Panc1 (cell line): Measurements from ENCODE around the gene HDAC7. TPM values are rescaled to one million over a fixed set of nuclear protein-coding genes. Genes with fewer than 3 reads are reported as not detected.

ENCODE experiments used
- ATAC-seq: fragments of 200-7000 bp; cut with Tn5 transposase; 2 replicates; pipeline ENCODE4 v1.9.1; 2020; ENCODE audit warnings: mild to moderate bottlenecking, moderate library complexity
- BruUV-seq: library from RNA; stranded (reverse); fragments of 400-500 nt; replicated peaks from 2 replicates; lab custom pipeline; 2021; lab: Mats Ljungman, UMichigan
- CTCF ChIA-PET: fragments of 300-600 bp; sonication (Branson Sonifier 250); formaldehyde crosslinking; loops from one replicate; lab custom pipeline; 2022; ENCODE audit warnings: antibody characterized with exemption; lab: Charles Lee
- POLR2A ChIA-PET: fragments of 300-600 bp; sonication (Branson Sonifier 250); formaldehyde crosslinking; loops from one replicate; lab custom pipeline; 2022; ENCODE audit warnings: antibody characterized with exemption; lab: Charles Lee
- DNase-seq: peaks from one replicate; pipeline ENCODE4 v3.0.0-alpha.2; 2010; ENCODE audit warnings: low read depth, low spot score
- H3K27ac ChIP-seq: 2 replicates; pipeline ENCODE4 v1.5.1; 2011; ENCODE audit warnings: mild to moderate bottlenecking, low read length, inconsistent platforms
- H3K27me3 ChIP-seq: fragments of 200-500 bp; sonication (Bioruptor generic); 2 replicates; pipeline ENCODE4 v1.6.0; 2014; ENCODE audit warnings: low read length, inconsistent platforms; ENCODE audit not compliant: control insufficient read depth, insufficient read depth
- H3K36me3 ChIP-seq: fragments of 200-500 bp; sonication (Bioruptor generic); 2 replicates; pipeline ENCODE4 v1.5.1; 2014; ENCODE audit warnings: inconsistent platforms, mild to moderate bottlenecking, low read length, moderate library complexity; ENCODE audit not compliant: control insufficient read depth, insufficient read depth
- H3K4me1 ChIP-seq: 2 replicates; pipeline ENCODE4 v1.5.1; 2011; ENCODE audit warnings: inconsistent platforms, mild to moderate bottlenecking, low read length, moderate library complexity; ENCODE audit not compliant: control insufficient read depth, insufficient read depth
- H3K4me3 ChIP-seq, 2 experiments: 2 replicates each; pipeline ENCODE4 v1.5.1; 2011 to 2012; ENCODE audit warnings: low read depth in 2 of 2, low read length in 2 of 2, mild to moderate bottlenecking in 2 of 2, inconsistent platforms in 1 of 2, moderate library complexity in 1 of 2
- H3K9me3 ChIP-seq: fragments of 200-500 bp; sonication (Bioruptor generic); 2 replicates; pipeline ENCODE4 v1.5.1; 2014; ENCODE audit warnings: low read depth, mild to moderate bottlenecking, inconsistent platforms, low read length, moderate library complexity; ENCODE audit not compliant: control insufficient read depth, insufficient read depth
- POLR2AphosphoS5 ChIP-seq: IDR thresholded peaks from 2 replicates; pipeline ENCODE4 v1.6.1; 2012; ENCODE audit warnings: mild to moderate bottlenecking, low read depth, low read length, moderate library complexity
- SIN3A ChIP-seq: IDR thresholded peaks from 2 replicates; pipeline ENCODE4 v1.6.1; 2012; ENCODE audit warnings: low read depth, mild to moderate bottlenecking, low read length, moderate library complexity, borderline replicate concordance; ENCODE audit not compliant: insufficient read depth
- TCF7L2 ChIP-seq: IDR thresholded peaks from 2 replicates; pipeline ENCODE4 v1.6.1; 2011; ENCODE audit warnings: mild to moderate bottlenecking, low read depth, low read length, inconsistent platforms
- in situ Hi-C: cut with HindIII; loops from 2 replicates; pipeline ENCODE4 v1.10.0; 2016; ENCODE audit warnings: low sequenced_read_pairs, low pct_unique_long_range_greater_than_20kb
- intact Hi-C: fragments of 100-400 bp; cut with micrococcal nuclease; formaldehyde crosslinking; loops from one replicate; pipeline ENCODE4 v1.10.0; 2022; ENCODE audit not compliant: unreplicated experiment
- total RNA-seq: library from RNA; stranded (reverse); gene quantifications from one replicate; pipeline ENCODE4 v1.2.1, GENCODE V29; 2021; ENCODE audit not compliant: unreplicated experiment
- TF ChIP-seq, protein P1 (sequence below), 2 experiments: IDR thresholded peaks; 2 replicates each; pipeline ENCODE4 v1.6.1; 2011 to 2012; ENCODE audit warnings: low read depth in 2 of 2, control low read depth in 1 of 2, low read length in 1 of 2, mild to moderate bottlenecking in 1 of 2, moderate library complexity in 1 of 2; ENCODE audit not compliant: insufficient read depth in 1 of 2
- TF ChIP-seq, protein P2 (sequence below): fragments of 450-650 bp; IDR thresholded peaks from 2 replicates; pipeline ENCODE4 v1.5.1; 2017; ENCODE audit warnings: mild to moderate bottlenecking

HDAC7 gene
- total RNA-seq, 1 experiment from 2014 or later = 84.2 TPM

DNA sequence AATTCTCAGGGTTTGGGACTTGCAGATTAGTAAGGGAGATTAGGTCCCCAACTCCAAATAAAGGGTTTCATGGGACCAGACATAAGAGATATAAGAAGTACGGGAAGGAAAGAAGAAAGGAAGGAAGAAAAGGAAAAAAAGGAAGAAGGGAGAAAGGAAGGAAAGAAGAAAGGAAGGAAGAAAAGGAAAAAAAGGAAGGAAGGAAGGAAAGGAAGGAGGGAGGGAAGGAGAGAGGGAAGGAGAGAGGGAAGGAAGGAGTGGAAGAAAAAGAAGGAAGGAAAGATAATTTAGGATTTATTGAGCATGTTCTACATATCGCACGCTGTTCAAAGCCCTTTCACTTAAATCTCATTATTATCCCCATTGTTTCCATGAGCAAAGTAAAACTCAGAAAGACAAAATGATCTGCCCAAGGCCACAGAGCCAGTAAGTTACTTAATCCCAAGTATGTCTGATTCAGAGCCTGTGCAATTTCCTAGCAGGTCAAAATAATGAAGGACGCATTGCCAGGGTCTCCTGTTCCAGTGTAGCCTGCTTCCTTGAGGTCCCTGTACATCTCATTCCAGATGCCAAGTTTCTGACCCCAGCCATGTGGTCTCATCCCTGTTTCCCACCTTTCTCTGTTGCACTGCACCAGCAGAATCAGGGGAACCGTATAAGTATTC lies 3.9 kb upstream of the HDAC7 start:
- H3K4me1 ChIP-seq = peaks cover 30% of the 10 kb centered on the region
- DNase-seq = no peak
- ChIA-PET CTCF (no interaction called here), POLR2A (no interaction called here)
- in situ Hi-C loops = no loop called here
- ATAC-seq = no peak
- no peaks in the 10 kb centered on the region for H3K27me3 ChIP-seq
- H3K36me3 ChIP-seq = no peaks in the 10 kb centered on the region
- TF ChIP-seq, protein P1, sequence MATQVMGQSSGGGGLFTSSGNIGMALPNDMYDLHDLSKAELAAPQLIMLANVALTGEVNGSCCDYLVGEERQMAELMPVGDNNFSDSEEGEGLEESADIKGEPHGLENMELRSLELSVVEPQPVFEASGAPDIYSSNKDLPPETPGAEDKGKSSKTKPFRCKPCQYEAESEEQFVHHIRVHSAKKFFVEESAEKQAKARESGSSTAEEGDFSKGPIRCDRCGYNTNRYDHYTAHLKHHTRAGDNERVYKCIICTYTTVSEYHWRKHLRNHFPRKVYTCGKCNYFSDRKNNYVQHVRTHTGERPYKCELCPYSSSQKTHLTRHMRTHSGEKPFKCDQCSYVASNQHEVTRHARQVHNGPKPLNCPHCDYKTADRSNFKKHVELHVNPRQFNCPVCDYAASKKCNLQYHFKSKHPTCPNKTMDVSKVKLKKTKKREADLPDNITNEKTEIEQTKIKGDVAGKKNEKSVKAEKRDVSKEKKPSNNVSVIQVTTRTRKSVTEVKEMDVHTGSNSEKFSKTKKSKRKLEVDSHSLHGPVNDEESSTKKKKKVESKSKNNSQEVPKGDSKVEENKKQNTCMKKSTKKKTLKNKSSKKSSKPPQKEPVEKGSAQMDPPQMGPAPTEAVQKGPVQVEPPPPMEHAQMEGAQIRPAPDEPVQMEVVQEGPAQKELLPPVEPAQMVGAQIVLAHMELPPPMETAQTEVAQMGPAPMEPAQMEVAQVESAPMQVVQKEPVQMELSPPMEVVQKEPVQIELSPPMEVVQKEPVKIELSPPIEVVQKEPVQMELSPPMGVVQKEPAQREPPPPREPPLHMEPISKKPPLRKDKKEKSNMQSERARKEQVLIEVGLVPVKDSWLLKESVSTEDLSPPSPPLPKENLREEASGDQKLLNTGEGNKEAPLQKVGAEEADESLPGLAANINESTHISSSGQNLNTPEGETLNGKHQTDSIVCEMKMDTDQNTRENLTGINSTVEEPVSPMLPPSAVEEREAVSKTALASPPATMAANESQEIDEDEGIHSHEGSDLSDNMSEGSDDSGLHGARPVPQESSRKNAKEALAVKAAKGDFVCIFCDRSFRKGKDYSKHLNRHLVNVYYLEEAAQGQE (IDR thresholded peaks at IDR 0.05; ENCODE audit: insufficient read depth in 1 of 2, low read depth in 2 of 2, low read length in 1 of 2) = no peak
- TF ChIP-seq SIN3A = no peak
- TF ChIP-seq TCF7L2 = no peak
- TF ChIP-seq POLR2AphosphoS5 = no peak
- TF ChIP-seq, protein P2, sequence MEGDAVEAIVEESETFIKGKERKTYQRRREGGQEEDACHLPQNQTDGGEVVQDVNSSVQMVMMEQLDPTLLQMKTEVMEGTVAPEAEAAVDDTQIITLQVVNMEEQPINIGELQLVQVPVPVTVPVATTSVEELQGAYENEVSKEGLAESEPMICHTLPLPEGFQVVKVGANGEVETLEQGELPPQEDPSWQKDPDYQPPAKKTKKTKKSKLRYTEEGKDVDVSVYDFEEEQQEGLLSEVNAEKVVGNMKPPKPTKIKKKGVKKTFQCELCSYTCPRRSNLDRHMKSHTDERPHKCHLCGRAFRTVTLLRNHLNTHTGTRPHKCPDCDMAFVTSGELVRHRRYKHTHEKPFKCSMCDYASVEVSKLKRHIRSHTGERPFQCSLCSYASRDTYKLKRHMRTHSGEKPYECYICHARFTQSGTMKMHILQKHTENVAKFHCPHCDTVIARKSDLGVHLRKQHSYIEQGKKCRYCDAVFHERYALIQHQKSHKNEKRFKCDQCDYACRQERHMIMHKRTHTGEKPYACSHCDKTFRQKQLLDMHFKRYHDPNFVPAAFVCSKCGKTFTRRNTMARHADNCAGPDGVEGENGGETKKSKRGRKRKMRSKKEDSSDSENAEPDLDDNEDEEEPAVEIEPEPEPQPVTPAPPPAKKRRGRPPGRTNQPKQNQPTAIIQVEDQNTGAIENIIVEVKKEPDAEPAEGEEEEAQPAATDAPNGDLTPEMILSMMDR = no peak
- H3K27ac ChIP-seq = peak overlapping the region; percentile 14; the same call in 1 of the 2 replicates
- no peaks in the 10 kb centered on the region for H3K9me3 ChIP-seq
- intact Hi-C loops = no loop called here
- no peak overlapping the region for H3K4me3 ChIP-seq
- BruUV-seq = no TSS peak

DNA sequence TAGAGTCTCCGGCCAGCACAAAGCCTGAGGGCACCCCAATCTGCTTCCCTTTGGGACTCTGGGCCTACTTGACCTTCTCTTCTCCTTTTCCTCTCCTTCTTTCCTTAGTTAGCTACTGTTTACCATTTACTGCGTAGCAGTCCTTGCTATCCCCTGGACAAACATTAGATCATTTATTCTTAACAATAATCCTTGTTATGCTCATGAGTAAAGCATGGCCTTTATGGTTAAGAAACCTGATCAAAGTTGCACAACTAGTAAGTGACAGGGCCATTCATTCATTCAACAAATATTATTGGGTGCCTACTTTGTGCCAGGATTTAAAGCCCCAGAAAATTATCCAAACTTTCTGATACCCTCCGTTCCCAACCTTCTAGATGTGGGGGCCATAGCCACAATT lies 3.2 kb upstream of the HDAC7 start:
- Histone ChIP-seq H3K4me1 (peaks cover 36% of the 10 kb centered on the region), H3K36me3 (no peaks in the 10 kb centered on the region), H3K27me3 (no peaks in the 10 kb centered on the region), H3K4me3 (no peak overlapping the region), H3K27ac (peak overlapping the region; percentile 89), H3K9me3 (no peaks in the 10 kb centered on the region)
- ATAC-seq (no peak), DNase-seq (no peak)
- TF ChIP-seq, protein P1 (IDR thresholded peaks at IDR 0.05; ENCODE audit: insufficient read depth in 1 of 2, low read depth in 2 of 2, low read length in 1 of 2) = no peak
- CTCF ChIA-PET = interaction anchor here (1.0 kb wide), 1 partner anchor 26 kb away, joined by 3 read pairs; no protein-coding TSS in a partner anchor
- POLR2A ChIA-PET = no interaction called here
- in situ Hi-C loops (no loop called here), intact Hi-C loops (no loop called here)
- BruUV-seq = no TSS peak
